ENCODE data around the gene TMEM270. TPM values are rescaled to one million over a fixed set of nuclear protein-coding genes. Genes with fewer than 3 reads are reported as not detected.
A peak's percentile ranks its signal among the peaks of the same experiment; 100 is the strongest.

The TMEM270 gene
- total and polyA plus RNA-seq, 7 donors, result 0.39 TPM; not detected in 6

- TF ChIP-seq POLR2A (IDR thresholded peaks at IDR 0.05) (no peak), EP300 (IDR thresholded peaks at IDR 0.05) (no peak), POLR2AphosphoS5 (IDR thresholded peaks at IDR 0.05) (no peak), CTCF (IDR thresholded peaks at IDR 0.05) (no peak)
- Histone ChIP-seq H3K36me3 (no peaks in the 10 kb centered on the region), H3K4me1 (peaks cover 0 to 13% (median 13%) of the 10 kb centered on the region in 4 donors), H3K27me3 (peaks cover 0 to 11% (median 0%) of the 10 kb centered on the region in 3 donors), H3K4me3 (no peak overlapping the region), H3K9me3 (no peaks in the 10 kb centered on the region), H3K27ac (peak overlapping the region in 1 of 4 donors; percentile 22)
- intact Hi-C loops (cut with DNase I), result no loop called here
- WGBS, 2 donors, result 11 to 49% methylated on average over 7 of the region's 7 CpGs
- no peak for DNase-seq
These were observed 31.5 kb upstream of the TMEM270 start for GRCh38 chr7:73829505-73829904.

GRCh38 chr7:73829921-73830680, 30.9 kb upstream of the TMEM270 start:
- Histone ChIP-seq H3K4me1 (peaks cover 0 to 13% (median 13%) of the 10 kb centered on the region in 4 donors), H3K27me3 (peaks cover 0 to 11% (median 0%) of the 10 kb centered on the region in 3 donors), H3K9me3 (no peaks in the 10 kb centered on the region), H3K4me3 (no peak overlapping the region), H3K27ac (peak overlapping the region in 1 of 4 donors; percentile 22), H3K36me3 (no peaks in the 10 kb centered on the region)
- intact Hi-C loops (cut with DNase I), result no loop called here
- no peak for TF ChIP-seq EP300 (IDR thresholded peaks at IDR 0.05)
- TF ChIP-seq POLR2A (IDR thresholded peaks at IDR 0.05), result peak in 1 of 2 donors; percentile 59
- TF ChIP-seq POLR2AphosphoS5 (IDR thresholded peaks at IDR 0.05), result no peak
- no peak for TF ChIP-seq CTCF (IDR thresholded peaks at IDR 0.05)
- 15 to 66% methylated on average over 13 of the region's 13 CpGs for WGBS, 2 donors
- no peak for DNase-seq

- intact Hi-C loops (cut with DNase I), result no loop called here
- Histone ChIP-seq H3K27me3 (peaks cover 0 to 11% (median 0%) of the 10 kb centered on the region in 3 donors), H3K4me1 (peaks cover 0 to 13% (median 13%) of the 10 kb centered on the region in 4 donors), H3K4me3 (peak within 1 kb of the TSS in 1 of 4 donors; percentile 22), H3K9me3 (no peaks in the 10 kb centered on the region), H3K36me3 (no peaks in the 10 kb centered on the region), H3K27ac (peak within 1 kb of the TSS in 1 of 4 donors; percentile 44)
- DNase-seq, result no peak
- TF ChIP-seq POLR2AphosphoS5 (IDR thresholded peaks at IDR 0.05), result peak in 1 of 4 donors; percentile 79
- no peak for TF ChIP-seq CTCF (IDR thresholded peaks at IDR 0.05)
- TF ChIP-seq POLR2A (IDR thresholded peaks at IDR 0.05), result peak in 1 of 2 donors; percentile 88
- no peak for TF ChIP-seq EP300 (IDR thresholded peaks at IDR 0.05)
- WGBS, 2 donors, result 13 to 67% methylated on average over 42 of the region's 42 CpGs
These were observed 30.0 kb upstream of the TMEM270 start, which contains the start of gene CLDN4 for GRCh38 chr7:73830681-73831583. Gene CLDN4 (plus strand): TSS chr7:73830996. CDS start chr7:73831202, 206 bp downstream.

- Histone ChIP-seq H3K9me3 (no peaks in the 10 kb centered on the region), H3K36me3 (no peaks in the 10 kb centered on the region), H3K27ac (peak overlapping the region in 1 of 4 donors; percentile 44), H3K4me3 (peak overlapping the region in 1 of 4 donors; percentile 22), H3K27me3 (peaks cover 0 to 11% (median 0%) of the 10 kb centered on the region in 3 donors), H3K4me1 (peaks cover 0 to 13% (median 13%) of the 10 kb centered on the region in 4 donors)
- intact Hi-C loops (cut with DNase I), result no loop called here
- 19 to 73% methylated on average over 16 of the region's 16 CpGs for WGBS, 2 donors
- DNase-seq, result no peak
- no peak for TF ChIP-seq EP300 (IDR thresholded peaks at IDR 0.05)
- TF ChIP-seq POLR2AphosphoS5 (IDR thresholded peaks at IDR 0.05), result no peak
- TF ChIP-seq CTCF (IDR thresholded peaks at IDR 0.05), result no peak
- TF ChIP-seq POLR2A (IDR thresholded peaks at IDR 0.05), result peak in 1 of 2 donors; percentile 6
These were observed 29.4 kb upstream of the TMEM270 start for GRCh38 chr7:73831584-73831833.

All from sigmoid colon (tissue), 7 donors.